Astrocyte (in vitro differentiated cells and primary cell): Measurements from ENCODE around the gene COA8.

Source experiments
- CTCF ChIP-seq: IDR thresholded peaks from 2 replicates; pipeline ENCODE4 v1.5.1; 2011; ENCODE audit warnings: low read depth, mild to moderate bottlenecking, inconsistent platforms, low read length, moderate library complexity; ENCODE audit not compliant: insufficient read depth
- EZH2 ChIP-seq: IDR thresholded peaks from 2 replicates; pipeline ENCODE4 v1.6.1; 2012; ENCODE audit warnings: mild to moderate bottlenecking, low read length, inconsistent platforms; ENCODE audit not compliant: insufficient read depth

- TF ChIP-seq CTCF (no peak), EZH2 (no peak)
These were observed 6.6 kb downstream of the COA8 start for GRCh38 chr14:103569408-103569807.
